Pancreas (tissue), 10 donors: Measurements from ENCODE around the gene CD40. TPM values are rescaled to one million over a fixed set of nuclear protein-coding genes. Genes with fewer than 3 reads are reported as not detected.

Experiments used
- ATAC-seq, 4 donors: fragments of 200-7000 bp; cut with Tn5 transposase; one replicate each; pipeline versions ENCODE4 v1.8.0 to v1.9.1; 2020; ENCODE audit warnings: mild to moderate bottlenecking in 4 of 4, moderate library complexity in 4 of 4
- DNase-seq, 6 donors: peaks; one replicate each; pipeline ENCODE4 v3.0.0-alpha.2; 2020
- FAIRE-seq: peaks from 2 replicates; lab custom pipeline; 2012; peaks lifted over from hg19 to GRCh38; lab: Jason Lieb, UNC
- H3K27ac ChIP-seq, 4 donors: fragments of 200-600 bp; sonication (generic); 1 replicate in 3 of 4; 2 replicates in 1 of 4; pipeline versions ENCODE4 v1.5.0 to v1.8.0; 2020
- H3K27me3 ChIP-seq, 4 donors: fragments of 200-600 bp; one replicate each; pipeline ENCODE4 v1.8.0; 2021
- H3K36me3 ChIP-seq, 3 donors: fragments of 200-600 bp; sonication (generic) in 1 of 3; one replicate each; pipeline versions ENCODE4 v1.5.0 to v1.8.0; 2020 to 2021
- H3K4me1 ChIP-seq, 3 donors: fragments of 200-600 bp; one replicate each; pipeline ENCODE4 v1.8.0; 2021
- H3K4me3 ChIP-seq, 4 donors: fragments of 200-600 bp; sonication (generic) in 2 of 4; one replicate each; pipeline versions ENCODE4 v1.5.0 to v1.8.0; 2020 to 2021
- H3K9me3 ChIP-seq, 4 donors: fragments of 200-600 bp; one replicate each; pipeline ENCODE4 v1.8.0; 2021
- WGBS, 2 donors: extraction: QIAGEN DNeasy Blood & Tissue Kit; methylation state at CpG; one replicate each; pipeline ENCODE4 v1.1.7; 2013; 5-methylcytosine and 5-hydroxymethylcytosine counted together
- intact Hi-C, 3 donors: fragments of 100-400 bp; cut with DNase I; formaldehyde crosslinking; loops; one replicate each; pipeline versions ENCODE4 v1.11.1 to v1.14.2; 2022
- polyA plus RNA-seq, 2 donors: library from polyadenylated mRNA; stranded (reverse); fragments of 200-250 nt; gene quantifications; one replicate each; pipeline ENCODE4 v1.2.3, GENCODE V29; 2013
- total RNA-seq, 6 donors: library from RNA; stranded (reverse); fragmentation: NEBNext Ultra II Directional in 4 of 6; extraction: Animal tissue kit (Norgen Biotek cat#: 25700) in 4 of 6; gene quantifications; one replicate each; pipeline versions ENCODE4 v1.2.1 to v1.2.4, GENCODE V29; 2021 to 2023
- TF ChIP-seq, protein P1 (sequence below), 4 donors: fragments of 200-600 bp; sonication (generic) in 3 of 4; IDR thresholded peaks; one replicate each; pipeline versions ENCODE4 v1.5.0 to v1.8.0; 2021; ENCODE audit warnings: antibody characterized with exemption in 4 of 4
- donor health status: healthy with polysubstance abuse.
- donor health status: DM: no; HTN: no; CAD: no; lungs with moderate emphysema.
- donor health status: DM: no; HTN: no; CAD: no.
- donor health status: control.
- donor health status: control.
- donor health status: Bipolar disorder and iron deficiency.
- donor health status: DM: yes; HTN: yes; CAD: no.
- donor health status: DM: no; HTN: no; CAD: no.
- donor health status: DM: no; HTN: no; CAD: no.
- donor health status: DM: yes; HTN: yes; CAD: no.

The CD40 gene
- total and polyA plus RNA-seq, 8 donors: 8.4 to 20.8 (median 9.7) TPM

DNA sequence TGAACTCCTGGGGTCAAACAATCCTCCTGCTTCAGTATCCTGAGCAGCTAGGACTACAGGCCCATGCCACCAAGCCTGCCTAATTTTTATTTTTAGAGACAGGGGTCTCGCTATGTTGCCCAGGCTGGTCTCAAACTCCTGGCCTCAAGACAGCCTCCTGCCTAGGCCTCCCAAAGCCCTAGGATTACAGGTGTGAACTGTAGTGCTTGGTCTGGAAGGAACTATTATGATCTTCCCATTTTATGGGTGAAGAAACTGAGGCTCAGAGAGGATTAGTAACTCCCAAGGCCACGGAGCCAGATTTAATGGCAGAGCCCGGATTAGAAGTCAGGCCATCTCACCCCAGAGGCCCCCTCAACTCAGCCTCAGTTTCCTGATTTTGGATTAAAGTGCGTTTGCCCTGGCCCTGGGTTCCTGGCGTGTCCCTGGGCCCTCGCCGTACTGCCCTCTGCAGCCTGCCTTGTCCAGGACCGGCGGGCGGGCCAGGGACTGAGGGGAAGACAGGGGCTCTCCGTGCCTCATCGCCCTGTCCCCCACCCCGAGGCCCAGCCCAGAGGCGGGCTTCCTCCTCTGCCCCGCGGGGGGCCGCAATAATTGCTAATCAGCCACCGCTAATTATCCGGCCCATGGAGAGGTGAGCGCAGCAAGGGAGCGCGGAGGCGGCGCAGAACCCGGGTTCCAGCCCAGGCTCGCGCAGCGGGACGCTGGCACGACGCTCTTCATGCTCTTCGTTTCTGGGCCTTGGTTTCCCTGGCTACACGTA, 34.9 kb downstream of the CD40 start:
- Histone ChIP-seq H3K27me3 (no peaks in the 10 kb centered on the region), H3K4me1 (no peaks in the 10 kb centered on the region), H3K36me3 (no peaks in the 10 kb centered on the region), H3K9me3 (no peaks in the 10 kb centered on the region), H3K4me3 (no peak overlapping the region), H3K27ac (no peak overlapping the region)
- intact Hi-C loops: no loop called here
- TF ChIP-seq, protein P1, sequence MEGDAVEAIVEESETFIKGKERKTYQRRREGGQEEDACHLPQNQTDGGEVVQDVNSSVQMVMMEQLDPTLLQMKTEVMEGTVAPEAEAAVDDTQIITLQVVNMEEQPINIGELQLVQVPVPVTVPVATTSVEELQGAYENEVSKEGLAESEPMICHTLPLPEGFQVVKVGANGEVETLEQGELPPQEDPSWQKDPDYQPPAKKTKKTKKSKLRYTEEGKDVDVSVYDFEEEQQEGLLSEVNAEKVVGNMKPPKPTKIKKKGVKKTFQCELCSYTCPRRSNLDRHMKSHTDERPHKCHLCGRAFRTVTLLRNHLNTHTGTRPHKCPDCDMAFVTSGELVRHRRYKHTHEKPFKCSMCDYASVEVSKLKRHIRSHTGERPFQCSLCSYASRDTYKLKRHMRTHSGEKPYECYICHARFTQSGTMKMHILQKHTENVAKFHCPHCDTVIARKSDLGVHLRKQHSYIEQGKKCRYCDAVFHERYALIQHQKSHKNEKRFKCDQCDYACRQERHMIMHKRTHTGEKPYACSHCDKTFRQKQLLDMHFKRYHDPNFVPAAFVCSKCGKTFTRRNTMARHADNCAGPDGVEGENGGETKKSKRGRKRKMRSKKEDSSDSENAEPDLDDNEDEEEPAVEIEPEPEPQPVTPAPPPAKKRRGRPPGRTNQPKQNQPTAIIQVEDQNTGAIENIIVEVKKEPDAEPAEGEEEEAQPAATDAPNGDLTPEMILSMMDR (IDR thresholded peaks at IDR 0.05): no peak
- DNase-seq (no peak), ATAC-seq (no peak), FAIRE-seq (no peak)
- WGBS, 2 donors: 46 to 56% methylated on average over 33 of the region's 33 CpGs

DNA sequence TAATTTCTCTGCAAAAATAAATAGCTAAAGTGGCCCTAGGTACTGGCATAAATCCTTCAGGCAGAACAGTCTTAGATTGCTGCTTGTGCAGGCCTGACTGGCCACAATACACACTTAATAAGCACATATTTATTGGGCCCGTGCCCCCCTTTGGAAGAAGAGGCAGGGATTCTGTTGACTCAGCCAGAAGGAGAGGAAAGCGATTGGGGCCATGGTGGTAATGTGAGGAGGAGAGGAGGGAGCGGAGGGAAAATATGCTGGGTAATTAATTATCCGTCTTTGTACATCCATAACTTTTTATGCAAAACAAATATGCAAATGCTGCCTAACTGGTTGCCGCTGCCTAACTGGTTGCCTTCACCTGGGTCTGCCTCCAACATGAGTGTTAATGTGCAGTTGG, 36.2 kb downstream of the CD40 start:
- no peak overlapping the region for H3K4me3 ChIP-seq
- no peaks in the 10 kb centered on the region for H3K9me3 ChIP-seq
- DNase-seq: no peak
- no peak for ATAC-seq
- TF ChIP-seq, protein P1 (IDR thresholded peaks at IDR 0.05): no peak
- H3K27ac ChIP-seq: no peak overlapping the region
- intact Hi-C loops: no loop called here
- H3K36me3 ChIP-seq: no peaks in the 10 kb centered on the region
- no peak for FAIRE-seq
- 75 to 81% methylated on average over 5 of the region's 5 CpGs for WGBS, 2 donors
- no peaks in the 10 kb centered on the region for H3K4me1 ChIP-seq
- H3K27me3 ChIP-seq: no peaks in the 10 kb centered on the region

DNA sequence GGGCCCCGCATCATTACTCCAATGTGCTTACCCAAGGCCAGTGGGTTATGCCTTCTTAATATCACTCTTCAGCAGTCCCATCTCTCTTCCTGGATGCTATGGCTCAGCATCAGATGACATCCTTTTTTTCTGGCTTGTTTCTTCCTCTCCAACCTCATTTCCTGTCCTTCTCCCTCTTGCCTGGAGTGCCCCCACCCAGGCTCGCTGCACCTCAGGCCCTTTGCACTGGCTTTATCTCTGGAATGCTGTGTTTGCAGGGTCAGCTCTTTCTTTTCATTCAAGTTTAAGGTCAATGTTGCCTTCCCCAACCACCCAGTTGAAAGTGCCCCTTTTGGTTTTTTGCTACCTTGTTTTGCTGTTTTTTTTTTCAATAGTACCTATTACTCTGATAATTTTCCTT, 36.7 kb downstream of the CD40 start:
- Histone ChIP-seq H3K36me3 (no peaks in the 10 kb centered on the region), H3K4me1 (no peaks in the 10 kb centered on the region), H3K4me3 (no peak overlapping the region), H3K9me3 (no peaks in the 10 kb centered on the region), H3K27ac (no peak overlapping the region), H3K27me3 (no peaks in the 10 kb centered on the region)
- TF ChIP-seq, protein P1 (IDR thresholded peaks at IDR 0.05): no peak
- ATAC-seq (no peak), DNase-seq (no peak), FAIRE-seq (no peak)
- 84 to 87% methylated on average over 2 of the region's 2 CpGs for WGBS, 2 donors
- intact Hi-C loops: no loop called here

DNA sequence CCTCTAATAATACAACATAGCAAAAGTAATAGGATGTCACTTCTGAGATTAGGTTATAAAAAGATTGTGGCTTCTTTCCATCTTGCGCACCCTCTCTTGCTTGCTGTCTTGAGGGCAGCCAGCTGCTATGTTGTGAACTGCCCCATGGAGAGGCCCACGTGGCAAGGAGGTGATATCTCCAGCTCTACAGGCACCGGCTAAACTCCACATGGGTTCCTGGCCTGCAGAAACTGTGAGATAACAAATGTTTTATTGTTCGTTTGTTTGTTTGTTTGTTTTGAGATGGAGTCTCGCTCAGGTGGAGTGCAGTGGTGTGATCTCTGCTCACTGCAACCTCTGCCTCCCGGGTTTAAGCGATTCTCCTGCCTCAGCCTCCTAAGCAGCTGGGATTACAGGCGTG, 38.0 kb downstream of the CD40 start:
- no peaks in the 10 kb centered on the region for H3K4me1 ChIP-seq
- ATAC-seq (no peak), FAIRE-seq (no peak), DNase-seq (no peak)
- intact Hi-C loops: no loop called here
- no peaks in the 10 kb centered on the region for H3K36me3 ChIP-seq
- TF ChIP-seq, protein P1 (IDR thresholded peaks at IDR 0.05): no peak
- 48 to 57% methylated on average over 8 of the region's 8 CpGs for WGBS, 2 donors
- H3K27me3 ChIP-seq: no peaks in the 10 kb centered on the region
- H3K27ac ChIP-seq: no peak overlapping the region
- no peaks in the 10 kb centered on the region for H3K9me3 ChIP-seq
- no peak overlapping the region for H3K4me3 ChIP-seq

DNA sequence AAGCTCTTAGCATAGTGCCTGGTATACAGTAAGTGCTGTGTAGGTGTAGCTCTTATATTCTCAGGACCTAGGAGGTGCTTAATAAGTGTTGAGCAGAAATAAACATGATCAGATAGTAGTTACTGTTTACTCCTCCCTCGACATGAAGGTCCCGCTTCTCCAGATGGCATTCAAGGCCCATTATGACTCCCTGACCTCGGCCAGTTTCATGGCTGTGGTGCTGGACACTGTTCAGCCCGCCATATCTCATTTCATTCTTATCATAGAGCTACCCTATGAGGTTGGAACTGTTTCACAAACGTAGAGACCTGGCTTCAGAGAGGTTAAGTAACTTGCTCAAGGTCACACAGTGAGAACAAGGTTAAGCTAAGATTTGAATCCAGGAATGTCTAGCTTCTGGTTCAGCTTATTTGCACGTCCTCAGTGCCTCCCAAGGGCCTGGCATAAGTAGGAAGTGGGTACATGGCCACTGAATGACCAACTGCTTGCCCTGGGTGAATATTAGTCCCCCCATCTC, 39.0 kb downstream of the CD40 start:
- intact Hi-C loops: no loop called here
- no peaks in the 10 kb centered on the region for H3K36me3 ChIP-seq
- H3K4me1 ChIP-seq: no peaks in the 10 kb centered on the region
- no peaks in the 10 kb centered on the region for H3K9me3 ChIP-seq
- no peak overlapping the region for H3K4me3 ChIP-seq
- no peaks in the 10 kb centered on the region for H3K27me3 ChIP-seq
- no peak overlapping the region for H3K27ac ChIP-seq
- FAIRE-seq (no peak), ATAC-seq (no peak), DNase-seq (no peak)
- 32 to 33% methylated on average over 6 of the region's 6 CpGs for WGBS, 2 donors
- TF ChIP-seq, protein P1 (IDR thresholded peaks at IDR 0.05): no peak
